K562 (cell line): Measurements from ENCODE around the gene USP4. TPM values are rescaled to one million over a fixed set of nuclear protein-coding genes. Genes with fewer than 3 reads are reported as not detected.

Experiments
- CTBP1 ChIP-seq: fragments of 450-650 bp; IDR thresholded peaks from 2 replicates; pipeline ENCODE4 v1.6.1; 2016; ENCODE audit warnings: borderline replicate concordance
- DMBX1 ChIP-seq: fragments of 250-450 bp; sonication (Bioruptor Pico); IDR thresholded peaks from 2 replicates; pipeline ENCODE4 v1.8.0; 2022; ENCODE audit warnings: inconsistent platforms, mild to moderate bottlenecking, moderate library complexity, borderline replicate concordance
- EP300 ChIP-seq: IDR thresholded peaks from 2 replicates; pipeline ENCODE4 v1.6.1; 2012; ENCODE audit warnings: low read length, improper control_type of control experiment
- KLF1 ChIP-seq: fragments of 450-650 bp; IDR thresholded peaks from 2 replicates; pipeline ENCODE4 v1.6.1; 2016; ENCODE audit warnings: missing genetic modification characterization, missing compliant biosample characterization
- KLF6 ChIP-seq: fragments of 250-450 bp; sonication (Bioruptor Pico); IDR thresholded peaks from 2 replicates; pipeline ENCODE4 v1.4.0; 2020; ENCODE audit warnings: mild to moderate bottlenecking, moderate library complexity, borderline replicate concordance
- MTA3 ChIP-seq: fragments of 450-650 bp; formaldehyde crosslinking; IDR thresholded peaks from 2 replicates; pipeline ENCODE4 v1.6.1; 2017; ENCODE audit warnings: mild to moderate bottlenecking, borderline replicate concordance
- RHOXF2B ChIP-seq: fragments of 250-450 bp; sonication (Bioruptor Pico); conservative IDR thresholded peaks from 2 replicates; pipeline ENCODE4 v1.5.1; 2021
- TARDBP ChIP-seq: fragments of 450-650 bp; IDR thresholded peaks from 2 replicates; pipeline ENCODE4 v1.6.1; 2016
- YBX1 ChIP-seq: fragments of 450-650 bp; IDR thresholded peaks from 2 replicates; pipeline ENCODE4 v1.7.1; 2016; ENCODE audit warnings: mild to moderate bottlenecking
- ZBED1 ChIP-seq: IDR thresholded peaks from 2 replicates; pipeline ENCODE4 v1.6.1; 2014
- ZNF12 ChIP-seq: sonication (generic); formaldehyde crosslinking; IDR thresholded peaks from 2 replicates; pipeline ENCODE4 v1.4.0; 2020; ENCODE audit warnings: mild to moderate bottlenecking, missing genetic modification reagents
- ZNF717 ChIP-seq: fragments of 250-450 bp; sonication (Bioruptor Pico); IDR thresholded peaks from 2 replicates; pipeline ENCODE4 v1.5.0; 2021
- polyA plus RNA-seq, 8 experiments: library from polyadenylated mRNA; depleted of rRNA in 4 of 8; stranded (reverse) in 5 of 8; unstranded in 3 of 8; fragments of >200 nt; fragmentation: Nextera tagmentation in 2 of 8; fragmentation: Illumina TruSeq in 1 of 8; extraction: Ambion mirVana in 2 of 8; extraction: Trizol in 1 of 8; gene quantifications; 2 replicates each; pipeline versions ENCODE4 v1.2.1 to v1.2.3, GENCODE V29; 2011 to 2014; ENCODE audit warnings: inconsistent platforms in 1 of 8, missing spikeins in 1 of 8
- total RNA-seq, 7 experiments: library from RNA; depleted of rRNA in 6 of 7; stranded (reverse); fragments of >200 nt in 6 of 7; fragmentation: Illumina TruSeq in 2 of 7; extraction: Trizol in 2 of 7; gene quantifications; 2 replicates each; pipeline versions ENCODE4 v1.2.1 to v1.2.3, GENCODE V29; 2011 to 2021; ENCODE audit warnings: low replicate concordance in 1 of 7
- TF ChIP-seq, protein P1 (sequence below): fragments of 450-650 bp; IDR thresholded peaks from 2 replicates; pipeline ENCODE4 v1.6.1; 2016; ENCODE audit warnings: low read depth
- TF ChIP-seq, protein P2 (sequence below): fragments of 450-650 bp; IDR thresholded peaks from 2 replicates; pipeline ENCODE4 v1.6.1; 2014; ENCODE audit warnings: low read depth, mild to moderate bottlenecking, moderate library complexity, borderline replicate concordance
- TF ChIP-seq, protein P3 (sequence below): fragments of 200-800 bp; sonication (Bioruptor generic); IDR thresholded peaks from 2 replicates; pipeline ENCODE4 v1.6.1; 2017; ENCODE audit warnings: missing genetic modification characterization, missing compliant biosample characterization

USP4 gene
- total and polyA plus RNA-seq, 9 of the 15 experiments (the other 6 are each of a cell fraction or from before 2014, with no cell fraction given), result 11.8 to 40.4 (median 22.9) TPM

DNA sequence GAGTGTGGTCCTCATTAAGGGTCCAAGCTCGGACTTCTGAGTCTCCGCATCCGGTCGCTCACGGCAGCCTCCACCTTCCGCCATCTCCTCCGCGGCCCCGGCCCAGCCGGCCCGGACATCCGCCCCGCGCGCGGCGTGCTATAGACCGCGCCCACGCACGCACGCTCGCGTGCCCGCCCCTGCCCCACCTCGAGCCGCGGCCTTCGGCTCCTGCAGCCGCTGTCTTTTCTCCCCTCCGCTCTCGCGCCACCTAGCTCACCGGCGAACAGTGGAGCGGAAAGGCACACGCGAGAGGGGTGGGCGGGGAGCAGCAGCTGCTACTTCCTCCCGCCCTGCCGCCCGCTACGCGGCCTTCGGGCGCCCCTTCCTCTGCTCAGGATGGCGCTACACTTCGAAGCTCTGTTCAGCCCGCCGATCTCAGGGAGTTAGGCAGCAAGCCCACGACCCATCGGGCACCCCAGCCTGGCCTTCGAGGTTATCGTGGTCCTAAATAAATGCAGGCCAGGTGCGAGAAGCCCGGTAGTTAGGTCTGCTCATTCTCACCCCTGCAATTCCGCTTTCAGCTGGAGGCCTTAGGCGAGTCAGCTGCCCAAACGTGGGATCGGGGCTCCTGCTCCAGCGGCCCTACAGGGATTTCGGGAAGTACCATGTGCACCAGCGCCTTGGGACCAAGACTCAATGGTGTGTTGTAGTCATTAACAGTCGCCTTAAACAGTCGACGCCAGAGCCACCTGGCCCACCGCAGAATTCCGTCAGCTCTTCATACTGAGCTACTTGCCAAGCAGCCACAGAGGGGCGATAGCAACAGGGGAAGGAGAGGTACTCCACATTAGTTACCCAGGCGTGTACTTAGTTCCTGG, at the start of gene USP4 (continued):
- TF ChIP-seq, protein P1, sequence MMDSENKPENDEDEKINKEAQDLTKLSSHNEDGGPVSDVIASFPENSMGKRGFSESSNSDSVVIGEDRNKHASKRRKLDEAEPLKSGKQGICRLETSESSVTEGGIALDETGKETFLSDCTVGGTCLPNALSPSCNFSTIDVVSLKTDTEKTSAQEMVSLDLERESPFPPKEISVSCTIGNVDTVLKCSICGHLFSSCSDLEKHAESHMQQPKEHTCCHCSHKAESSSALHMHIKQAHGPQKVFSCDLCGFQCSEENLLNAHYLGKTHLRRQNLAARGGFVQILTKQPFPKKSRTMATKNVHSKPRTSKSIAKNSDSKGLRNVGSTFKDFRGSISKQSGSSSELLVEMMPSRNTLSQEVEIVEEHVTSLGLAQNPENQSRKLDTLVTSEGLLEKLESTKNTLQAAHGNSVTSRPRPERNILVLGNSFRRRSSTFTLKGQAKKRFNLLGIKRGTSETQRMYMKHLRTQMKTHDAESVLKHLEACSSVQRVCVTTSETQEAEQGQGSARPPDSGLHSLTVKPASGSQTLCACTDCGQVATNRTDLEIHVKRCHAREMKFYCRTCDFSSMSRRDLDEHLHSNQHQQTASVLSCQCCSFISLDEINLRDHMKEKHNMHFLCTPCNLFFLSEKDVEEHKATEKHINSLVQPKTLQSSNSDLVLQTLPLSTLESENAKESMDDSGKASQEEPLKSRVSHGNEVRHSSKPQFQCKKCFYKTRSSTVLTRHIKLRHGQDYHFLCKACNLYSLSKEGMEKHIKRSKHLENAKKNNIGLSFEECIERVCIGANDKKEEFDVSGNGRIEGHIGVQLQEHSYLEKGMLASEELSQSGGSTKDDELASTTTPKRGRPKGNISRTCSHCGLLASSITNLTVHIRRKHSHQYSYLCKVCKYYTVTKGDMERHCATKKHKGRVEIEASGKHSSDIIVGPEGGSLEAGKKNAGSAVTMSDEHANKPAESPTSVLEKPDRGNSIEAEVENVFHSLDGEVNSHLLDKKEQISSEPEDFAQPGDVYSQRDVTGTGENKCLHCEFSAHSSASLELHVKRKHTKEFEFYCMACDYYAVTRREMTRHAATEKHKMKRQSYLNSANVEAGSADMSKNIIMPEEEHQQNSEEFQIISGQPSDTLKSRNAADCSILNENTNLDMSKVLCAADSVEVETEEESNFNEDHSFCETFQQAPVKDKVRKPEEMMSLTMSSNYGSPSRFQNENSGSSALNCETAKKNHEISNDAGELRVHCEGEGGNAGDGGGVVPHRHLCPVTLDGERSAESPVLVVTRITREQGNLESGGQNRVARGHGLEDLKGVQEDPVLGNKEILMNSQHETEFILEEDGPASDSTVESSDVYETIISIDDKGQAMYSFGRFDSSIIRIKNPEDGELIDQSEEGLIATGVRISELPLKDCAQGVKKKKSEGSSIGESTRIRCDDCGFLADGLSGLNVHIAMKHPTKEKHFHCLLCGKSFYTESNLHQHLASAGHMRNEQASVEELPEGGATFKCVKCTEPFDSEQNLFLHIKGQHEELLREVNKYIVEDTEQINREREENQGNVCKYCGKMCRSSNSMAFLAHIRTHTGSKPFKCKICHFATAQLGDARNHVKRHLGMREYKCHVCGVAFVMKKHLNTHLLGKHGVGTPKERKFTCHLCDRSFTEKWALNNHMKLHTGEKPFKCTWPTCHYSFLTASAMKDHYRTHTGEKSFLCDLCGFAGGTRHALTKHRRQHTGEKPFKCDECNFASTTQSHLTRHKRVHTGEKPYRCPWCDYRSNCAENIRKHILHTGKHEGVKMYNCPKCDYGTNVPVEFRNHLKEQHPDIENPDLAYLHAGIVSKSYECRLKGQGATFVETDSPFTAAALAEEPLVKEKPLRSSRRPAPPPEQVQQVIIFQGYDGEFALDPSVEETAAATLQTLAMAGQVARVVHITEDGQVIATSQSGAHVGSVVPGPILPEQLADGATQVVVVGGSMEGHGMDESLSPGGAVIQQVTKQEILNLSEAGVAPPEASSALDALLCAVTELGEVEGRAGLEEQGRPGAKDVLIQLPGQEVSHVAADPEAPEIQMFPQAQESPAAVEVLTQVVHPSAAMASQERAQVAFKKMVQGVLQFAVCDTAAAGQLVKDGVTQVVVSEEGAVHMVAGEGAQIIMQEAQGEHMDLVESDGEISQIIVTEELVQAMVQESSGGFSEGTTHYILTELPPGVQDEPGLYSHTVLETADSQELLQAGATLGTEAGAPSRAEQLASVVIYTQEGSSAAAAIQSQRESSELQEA, result no peak
- peak; percentile 12; the same call in 1 of the 2 replicates for TF ChIP-seq EP300
- no peak; the same call in 1 of the 2 replicates for TF ChIP-seq RHOXF2B (CRISPR knock-in tag)
- no peak for TF ChIP-seq KLF6 (CRISPR knock-in tag)
- TF ChIP-seq, protein P2, sequence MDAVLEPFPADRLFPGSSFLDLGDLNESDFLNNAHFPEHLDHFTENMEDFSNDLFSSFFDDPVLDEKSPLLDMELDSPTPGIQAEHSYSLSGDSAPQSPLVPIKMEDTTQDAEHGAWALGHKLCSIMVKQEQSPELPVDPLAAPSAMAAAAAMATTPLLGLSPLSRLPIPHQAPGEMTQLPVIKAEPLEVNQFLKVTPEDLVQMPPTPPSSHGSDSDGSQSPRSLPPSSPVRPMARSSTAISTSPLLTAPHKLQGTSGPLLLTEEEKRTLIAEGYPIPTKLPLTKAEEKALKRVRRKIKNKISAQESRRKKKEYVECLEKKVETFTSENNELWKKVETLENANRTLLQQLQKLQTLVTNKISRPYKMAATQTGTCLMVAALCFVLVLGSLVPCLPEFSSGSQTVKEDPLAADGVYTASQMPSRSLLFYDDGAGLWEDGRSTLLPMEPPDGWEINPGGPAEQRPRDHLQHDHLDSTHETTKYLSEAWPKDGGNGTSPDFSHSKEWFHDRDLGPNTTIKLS, result peak; percentile 73; the same call in 1 of the 2 replicates
- TF ChIP-seq YBX1, result no peak
- TF ChIP-seq ZBED1, result no peak
- TF ChIP-seq MTA3, result peak; percentile 74
- TF ChIP-seq TARDBP, result peak; percentile 58; the same call in 1 of the 2 replicates
- peak; percentile 84 for TF ChIP-seq CTBP1
- peak; percentile 52; the same call in 1 of the 2 replicates for TF ChIP-seq DMBX1 (CRISPR knock-in tag)
- TF ChIP-seq, protein P3, sequence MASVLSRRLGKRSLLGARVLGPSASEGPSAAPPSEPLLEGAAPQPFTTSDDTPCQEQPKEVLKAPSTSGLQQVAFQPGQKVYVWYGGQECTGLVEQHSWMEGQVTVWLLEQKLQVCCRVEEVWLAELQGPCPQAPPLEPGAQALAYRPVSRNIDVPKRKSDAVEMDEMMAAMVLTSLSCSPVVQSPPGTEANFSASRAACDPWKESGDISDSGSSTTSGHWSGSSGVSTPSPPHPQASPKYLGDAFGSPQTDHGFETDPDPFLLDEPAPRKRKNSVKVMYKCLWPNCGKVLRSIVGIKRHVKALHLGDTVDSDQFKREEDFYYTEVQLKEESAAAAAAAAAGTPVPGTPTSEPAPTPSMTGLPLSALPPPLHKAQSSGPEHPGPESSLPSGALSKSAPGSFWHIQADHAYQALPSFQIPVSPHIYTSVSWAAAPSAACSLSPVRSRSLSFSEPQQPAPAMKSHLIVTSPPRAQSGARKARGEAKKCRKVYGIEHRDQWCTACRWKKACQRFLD (CRISPR knock-in tag), result peak; percentile 81; the same call in 1 of the 2 replicates
- TF ChIP-seq ZNF12 (CRISPR knock-in tag), result no peak
- TF ChIP-seq KLF1 (tag), result peak; percentile 88
- no peak for TF ChIP-seq ZNF717 (CRISPR knock-in tag)
